Measurements from ENCODE around the gene NR0B2. TPM values are rescaled to one million over a fixed set of nuclear protein-coding genes. Genes with fewer than 3 reads are reported as not detected.

The NR0B2 gene
- total RNA-seq, 1 donor from 2014 or later: not detected

- H3K27me3 Mint-ChIP-seq: no peaks in the 10 kb centered on the region
- H3K27ac Mint-ChIP-seq: no peak overlapping the region
- H3K9me3 Mint-ChIP-seq: no peaks in the 10 kb centered on the region
- H3K36me3 Mint-ChIP-seq (ENCODE audit: low read depth): peaks cover 56% of the 10 kb centered on the region
- DNase-seq (no peak), ATAC-seq (ENCODE audit: low read depth) (no peak)
- H3K4me3 Mint-ChIP-seq: no peak overlapping the region
- ChIA-PET CTCF (no interaction called here), POLR2A (interaction anchor here (0.6 kb wide), 1 partner anchor 12 kb away, joined by 3 read pairs; no protein-coding TSS in a partner anchor)
- intact Hi-C loops (cut with micrococcal nuclease): no loop called here
- H3K4me1 Mint-ChIP-seq: no peaks in the 10 kb centered on the region
- TF ChIP-seq, protein P1, sequence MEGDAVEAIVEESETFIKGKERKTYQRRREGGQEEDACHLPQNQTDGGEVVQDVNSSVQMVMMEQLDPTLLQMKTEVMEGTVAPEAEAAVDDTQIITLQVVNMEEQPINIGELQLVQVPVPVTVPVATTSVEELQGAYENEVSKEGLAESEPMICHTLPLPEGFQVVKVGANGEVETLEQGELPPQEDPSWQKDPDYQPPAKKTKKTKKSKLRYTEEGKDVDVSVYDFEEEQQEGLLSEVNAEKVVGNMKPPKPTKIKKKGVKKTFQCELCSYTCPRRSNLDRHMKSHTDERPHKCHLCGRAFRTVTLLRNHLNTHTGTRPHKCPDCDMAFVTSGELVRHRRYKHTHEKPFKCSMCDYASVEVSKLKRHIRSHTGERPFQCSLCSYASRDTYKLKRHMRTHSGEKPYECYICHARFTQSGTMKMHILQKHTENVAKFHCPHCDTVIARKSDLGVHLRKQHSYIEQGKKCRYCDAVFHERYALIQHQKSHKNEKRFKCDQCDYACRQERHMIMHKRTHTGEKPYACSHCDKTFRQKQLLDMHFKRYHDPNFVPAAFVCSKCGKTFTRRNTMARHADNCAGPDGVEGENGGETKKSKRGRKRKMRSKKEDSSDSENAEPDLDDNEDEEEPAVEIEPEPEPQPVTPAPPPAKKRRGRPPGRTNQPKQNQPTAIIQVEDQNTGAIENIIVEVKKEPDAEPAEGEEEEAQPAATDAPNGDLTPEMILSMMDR (IDR thresholded peaks at IDR 0.05): no peak
These were observed 32.0 kb upstream of the NR0B2 start for GRCh38 chr1:26945728-26946127.

DNA sequence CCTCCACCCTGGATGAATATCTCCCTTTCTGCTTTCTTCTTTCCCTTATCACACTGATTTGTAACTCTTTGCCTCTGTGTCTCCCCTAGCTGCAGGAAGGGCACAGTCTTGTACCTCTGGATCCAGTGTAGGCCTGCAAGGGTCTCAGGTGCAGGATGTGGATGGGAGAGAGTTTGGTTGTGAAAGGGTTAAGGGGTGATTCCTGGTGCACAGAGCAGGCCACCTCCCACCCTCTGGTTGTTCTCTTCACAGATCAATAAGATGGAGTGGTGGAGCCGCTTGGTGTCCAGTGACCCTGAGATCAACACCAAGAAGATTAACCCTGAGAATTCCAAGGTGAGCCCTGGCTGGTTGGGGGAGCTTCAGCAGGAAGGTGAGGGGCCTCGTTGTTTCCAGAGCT, 31.4 kb upstream of the NR0B2 start:
- no peak for ATAC-seq (ENCODE audit: low read depth)
- CTCF ChIA-PET: no interaction called here
- no peaks in the 10 kb centered on the region for H3K4me1 Mint-ChIP-seq
- DNase-seq: no peak
- peaks cover 57% of the 10 kb centered on the region for H3K36me3 Mint-ChIP-seq (ENCODE audit: low read depth)
- H3K9me3 Mint-ChIP-seq: no peaks in the 10 kb centered on the region
- no peak overlapping the region for H3K27ac Mint-ChIP-seq
- no peak overlapping the region for H3K4me3 Mint-ChIP-seq
- H3K27me3 Mint-ChIP-seq: no peaks in the 10 kb centered on the region
- intact Hi-C loops (cut with micrococcal nuclease): no loop called here
- POLR2A ChIA-PET: no interaction called here
- TF ChIP-seq, protein P1 (IDR thresholded peaks at IDR 0.05): no peak

DNA sequence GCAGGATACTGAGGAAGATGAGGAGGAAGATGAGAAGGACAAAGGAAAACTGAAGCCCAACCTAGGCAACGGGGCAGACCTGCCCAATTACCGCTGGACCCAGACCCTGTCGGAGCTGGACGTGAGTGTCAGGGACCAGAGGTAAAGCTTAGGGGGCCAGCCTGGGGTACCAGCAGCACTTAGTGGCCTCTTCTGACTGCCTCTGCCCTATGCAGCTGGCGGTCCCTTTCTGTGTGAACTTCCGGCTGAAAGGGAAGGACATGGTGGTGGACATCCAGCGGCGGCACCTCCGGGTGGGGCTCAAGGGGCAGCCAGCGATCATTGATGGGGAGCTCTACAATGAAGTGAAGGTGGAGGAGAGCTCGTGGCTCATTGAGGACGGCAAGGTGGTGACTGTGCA, 28.9 kb upstream of the NR0B2 start:
- peaks cover 60% of the 10 kb centered on the region for H3K36me3 Mint-ChIP-seq (ENCODE audit: low read depth)
- H3K4me1 Mint-ChIP-seq: no peaks in the 10 kb centered on the region
- no peak overlapping the region for H3K27ac Mint-ChIP-seq
- intact Hi-C loops (cut with micrococcal nuclease): no loop called here
- no peak overlapping the region for H3K4me3 Mint-ChIP-seq
- ChIA-PET POLR2A (interaction anchor here (0.6 kb wide), 1 partner anchor 479 kb away, joined by 3 read pairs; no protein-coding TSS in a partner anchor), CTCF (no interaction called here)
- H3K9me3 Mint-ChIP-seq: no peaks in the 10 kb centered on the region
- TF ChIP-seq, protein P1 (IDR thresholded peaks at IDR 0.05): no peak
- ATAC-seq (ENCODE audit: low read depth): no peak
- no peaks in the 10 kb centered on the region for H3K27me3 Mint-ChIP-seq
- DNase-seq: no peak

DNA sequence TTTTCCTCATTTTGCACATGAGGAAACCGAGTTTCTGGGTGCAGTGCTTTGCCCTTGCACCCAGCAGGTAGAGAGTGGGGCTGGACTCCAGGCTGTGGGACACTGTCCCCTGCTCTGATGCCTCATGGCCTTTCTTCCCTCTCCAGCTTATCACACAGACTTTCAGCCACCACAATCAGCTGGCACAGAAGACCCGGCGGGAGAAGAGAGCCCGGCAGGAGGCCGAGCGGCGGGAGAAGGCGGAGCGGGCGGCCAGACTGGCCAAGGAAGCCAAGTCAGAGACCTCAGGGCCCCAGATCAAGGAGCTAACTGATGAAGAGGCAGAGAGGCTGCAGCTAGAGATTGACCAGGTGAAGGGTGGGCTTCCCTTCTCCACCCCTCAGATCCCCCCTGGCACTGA, 27.5 kb upstream of the NR0B2 start:
- H3K27ac Mint-ChIP-seq: no peak overlapping the region
- no peaks in the 10 kb centered on the region for H3K9me3 Mint-ChIP-seq
- intact Hi-C loops (cut with micrococcal nuclease): no loop called here
- ATAC-seq (ENCODE audit: low read depth) (no peak), DNase-seq (no peak)
- H3K27me3 Mint-ChIP-seq: no peaks in the 10 kb centered on the region
- POLR2A ChIA-PET: no interaction called here
- peaks cover 63% of the 10 kb centered on the region for H3K36me3 Mint-ChIP-seq (ENCODE audit: low read depth)
- H3K4me3 Mint-ChIP-seq: no peak overlapping the region
- TF ChIP-seq, protein P1 (IDR thresholded peaks at IDR 0.05): no peak
- CTCF ChIA-PET: no interaction called here
- H3K4me1 Mint-ChIP-seq: no peaks in the 10 kb centered on the region

- H3K27ac Mint-ChIP-seq: no peak overlapping the region
- TF ChIP-seq, protein P1 (IDR thresholded peaks at IDR 0.05): no peak
- no peak for ATAC-seq (ENCODE audit: low read depth)
- DNase-seq: no peak
- H3K9me3 Mint-ChIP-seq: no peaks in the 10 kb centered on the region
- H3K36me3 Mint-ChIP-seq (ENCODE audit: low read depth): peaks cover 58% of the 10 kb centered on the region
- POLR2A ChIA-PET: no interaction called here
- no peaks in the 10 kb centered on the region for H3K27me3 Mint-ChIP-seq
- CTCF ChIA-PET: no interaction called here
- no peaks in the 10 kb centered on the region for H3K4me1 Mint-ChIP-seq
- no peak overlapping the region for H3K4me3 Mint-ChIP-seq
- intact Hi-C loops (cut with micrococcal nuclease): no loop called here
These were observed 24.9 kb upstream of the NR0B2 start for GRCh38 chr1:26938659-26939025.

All from activated B cell treated with CpG ODN at 0.5 μM for 24 hours (primary cell).